Fibroblast of lung (primary cell): ENCODE data around the gene NCK2.

Source experiments
- EZH2 ChIP-seq: IDR thresholded peaks from 2 replicates; pipeline ENCODE4 v1.5.1; 2012; ENCODE audit warnings: low read length, control low read depth, mild to moderate bottlenecking; ENCODE audit errors: missing control alignments
- TF ChIP-seq, protein P1 (sequence below), 2 donors: IDR thresholded peaks in 1 of 2; conservative IDR thresholded peaks in 1 of 2; 1 replicate in 1 of 2; 2 replicates in 1 of 2; pipeline ENCODE4 v1.5.1; 2011 to 2012; ENCODE audit warnings: low read length in 2 of 2, control low read depth in 1 of 2, inconsistent platforms in 1 of 2, low read depth in 1 of 2, mild to moderate bottlenecking in 1 of 2

DNA sequence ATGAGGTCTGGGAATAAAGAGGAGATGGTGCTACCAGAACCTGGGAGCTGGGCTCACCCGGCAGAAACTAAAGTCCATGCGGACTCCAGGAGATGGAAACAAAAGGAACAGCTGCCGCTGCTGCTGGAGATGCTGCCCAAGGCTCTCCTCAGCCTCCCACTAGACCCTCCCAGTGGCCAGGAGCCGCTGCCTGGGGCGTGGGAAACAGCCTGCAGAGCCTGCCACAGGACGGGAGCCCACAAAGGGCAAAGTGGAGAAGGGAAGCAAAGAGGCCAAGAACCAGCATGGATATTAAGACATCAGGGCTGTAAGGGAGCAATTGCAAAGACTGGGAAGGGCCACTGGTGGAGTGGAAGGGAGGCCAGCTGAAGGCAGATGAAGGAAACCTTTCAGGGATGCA is 179.6 kb downstream of the NCK2 start:
- TF ChIP-seq, protein P1, sequence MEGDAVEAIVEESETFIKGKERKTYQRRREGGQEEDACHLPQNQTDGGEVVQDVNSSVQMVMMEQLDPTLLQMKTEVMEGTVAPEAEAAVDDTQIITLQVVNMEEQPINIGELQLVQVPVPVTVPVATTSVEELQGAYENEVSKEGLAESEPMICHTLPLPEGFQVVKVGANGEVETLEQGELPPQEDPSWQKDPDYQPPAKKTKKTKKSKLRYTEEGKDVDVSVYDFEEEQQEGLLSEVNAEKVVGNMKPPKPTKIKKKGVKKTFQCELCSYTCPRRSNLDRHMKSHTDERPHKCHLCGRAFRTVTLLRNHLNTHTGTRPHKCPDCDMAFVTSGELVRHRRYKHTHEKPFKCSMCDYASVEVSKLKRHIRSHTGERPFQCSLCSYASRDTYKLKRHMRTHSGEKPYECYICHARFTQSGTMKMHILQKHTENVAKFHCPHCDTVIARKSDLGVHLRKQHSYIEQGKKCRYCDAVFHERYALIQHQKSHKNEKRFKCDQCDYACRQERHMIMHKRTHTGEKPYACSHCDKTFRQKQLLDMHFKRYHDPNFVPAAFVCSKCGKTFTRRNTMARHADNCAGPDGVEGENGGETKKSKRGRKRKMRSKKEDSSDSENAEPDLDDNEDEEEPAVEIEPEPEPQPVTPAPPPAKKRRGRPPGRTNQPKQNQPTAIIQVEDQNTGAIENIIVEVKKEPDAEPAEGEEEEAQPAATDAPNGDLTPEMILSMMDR (conservative IDR thresholded peaks at IDR 0.05 in 1 of 2, IDR thresholded peaks at IDR 0.05 in 1 of 2; ENCODE audit: low read depth in 1 of 2, low read length in 2 of 2) = no peak
- no peak for TF ChIP-seq EZH2
